Activated CD4-positive, alpha-beta T cell treated with anti-CD3 and anti-CD28 coated beads, Interleukin-2, Interleukin-6, amounts not matched to agents 100 ng/mL and 50 ng/mL, durations not matched to agents 16 hours and 8 hours (primary cell): ENCODE results near the gene PCCA.
"Not testable (repeated sequence)": the region's sequence is repeated elsewhere in the genome, so short reads cannot be mapped to it uniquely, and the experiment has no call there.

ENCODE experiments used
- DNase-seq: peaks from one replicate; pipeline ENCODE4 v3.0.0-alpha.2; 2020

PCCA gene

GRCh38 chr13:100378533-100378932 is 289.6 kb downstream of the PCCA start:
- DNase-seq = no peak

GRCh38 chr13:100381595-100382224 is 292.8 kb downstream of the PCCA start:
- no peak for DNase-seq

- DNase-seq = no peak
Measured at GRCh38 chr13:100382785-100383184, 293.9 kb downstream of the PCCA start.

GRCh38 chr13:100387416-100387815 is 298.5 kb downstream of the PCCA start:
- DNase-seq = no peak

- DNase-seq = not testable (repeated sequence)
Measured at GRCh38 chr13:100388150-100388549, 299.3 kb downstream of the PCCA start.

GRCh38 chr13:100388923-100389322 is 300.0 kb downstream of the PCCA start:
- DNase-seq = no peak

- DNase-seq = no peak
Measured at GRCh38 chr13:100389617-100390016, 300.7 kb downstream of the PCCA start.

GRCh38 chr13:100392709-100393630 is 304.1 kb downstream of the PCCA start:
- peak; percentile 90 for DNase-seq

- DNase-seq = peak; percentile 86
Measured at GRCh38 chr13:100394005-100394695, 305.3 kb downstream of the PCCA start.

GRCh38 chr13:100395698-100396373 is 306.9 kb downstream of the PCCA start:
- no peak for DNase-seq

- no peak for DNase-seq
Measured at GRCh38 chr13:100396776-100397175, 307.9 kb downstream of the PCCA start.

GRCh38 chr13:100397627-100398026 is 308.7 kb downstream of the PCCA start:
- no peak for DNase-seq

- DNase-seq = no peak
Measured at GRCh38 chr13:100398360-100398759, 309.5 kb downstream of the PCCA start.

GRCh38 chr13:100399455-100399854 is 310.6 kb downstream of the PCCA start:
- DNase-seq = no peak

- no peak for DNase-seq
Measured at GRCh38 chr13:100403675-100404074, 314.8 kb downstream of the PCCA start.

- no peak for DNase-seq
Measured at GRCh38 chr13:100409132-100409531, 320.2 kb downstream of the PCCA start.

GRCh38 chr13:100423375-100423774 is 334.5 kb downstream of the PCCA start:
- DNase-seq = no peak

GRCh38 chr13:100428986-100429385 is 340.1 kb downstream of the PCCA start:
- DNase-seq = no peak

- no peak for DNase-seq
Measured at GRCh38 chr13:100432611-100433010, 343.7 kb downstream of the PCCA start.

GRCh38 chr13:100433475-100433874 is 344.6 kb downstream of the PCCA start:
- peak; percentile 5 for DNase-seq

GRCh38 chr13:100434010-100434763 is 345.3 kb downstream of the PCCA start:
- DNase-seq = peak; percentile 63

- no peak for DNase-seq
Measured at GRCh38 chr13:100436099-100436498, 347.2 kb downstream of the PCCA start.
